ENCODE results near the gene PEX5. TPM values are rescaled to one million over a fixed set of nuclear protein-coding genes. Genes with fewer than 3 reads are reported as not detected.

PEX5 gene
- total and polyA plus RNA-seq, 2 experiments from 2014 or later, result 7.5 to 72.0 TPM

GRCh38 chr12:7207866-7208625, 18.6 kb downstream of the PEX5 start (continued):
- no peak for TF ChIP-seq REST (IDR thresholded peaks at IDR 0.05; ENCODE audit: unreplicated experiment)
- no peak for TF ChIP-seq POLR2AphosphoS5 (IDR thresholded peaks at IDR 0.05; ENCODE audit: low read depth)
- TF ChIP-seq EZH2 (IDR thresholded peaks at IDR 0.05; ENCODE audit: low read depth, unreplicated experiment), result no peak
- no peak for TF ChIP-seq CTCF (conservative IDR thresholded peaks at IDR 0.05; ENCODE audit: low read depth in 2 of 2)

GRCh38 chr12:7209958-7210357, 20.5 kb downstream of the PEX5 start:
- Histone ChIP-seq H3K79me2 (replicated peaks; ENCODE audit: insufficient read depth) (no peaks in the 10 kb centered on the region), H2AFZ (no peak overlapping the region), H4K20me1 (replicated peaks; ENCODE audit: insufficient read depth) (no peaks in the 10 kb centered on the region; the same call in 1 of the 2 replicates), H3K4me2 (no peak overlapping the region), H3K27me3 (ENCODE audit: insufficient read depth) (no peaks in the 10 kb centered on the region), H3K9me2 (ENCODE audit: insufficient read depth) (no peaks in the 10 kb centered on the region), H3K27ac (ENCODE audit: low read depth) (no peak overlapping the region), H3F3A (replicated peaks; ENCODE audit: low read depth) (no peaks in the 10 kb centered on the region), H3K4me3 (no peak overlapping the region), H3K36me3 (ENCODE audit: insufficient read depth) (peaks cover 51% of the 10 kb centered on the region), H3K4me1 (ENCODE audit: insufficient read depth) (no peaks in the 10 kb centered on the region)
- Mint-ChIP-seq H3K4me1 (no peaks in the 10 kb centered on the region), H3K4me3 (no peak overlapping the region), H3K27me3 (ENCODE audit: insufficient read depth, low read depth, poor library complexity) (peaks cover 8% of the 10 kb centered on the region), H3K36me3 (ENCODE audit: low read depth) (peaks cover 87% of the 10 kb centered on the region), H3K9me3 (peaks cover 38% of the 10 kb centered on the region), H3K27ac (no peak overlapping the region)
- no peak for TF ChIP-seq CTCF (conservative IDR thresholded peaks at IDR 0.05; ENCODE audit: low read depth in 2 of 2)
- TF ChIP-seq POLR2AphosphoS5 (IDR thresholded peaks at IDR 0.05; ENCODE audit: low read depth), result no peak
- TF ChIP-seq ZNF462 (CRISPR knock-in tag; IDR thresholded peaks at IDR 0.05), result no peak
- TF ChIP-seq EZH2phosphoT487 (IDR thresholded peaks at IDR 0.05; ENCODE audit: unreplicated experiment), result no peak
- no peak for TF ChIP-seq NANOG (IDR thresholded peaks at IDR 0.05; ENCODE audit: borderline replicate concordance)
- DNase-seq (ENCODE audit: low spot score) (no peak), ATAC-seq (no peak)
